HL-60/S4 (cell line): ENCODE measurements around the gene CD5L.

Experiments
- in situ Hi-C: fragments of 300-500 bp; cut with MboI; formaldehyde crosslinking; loops from 2 replicates; pipeline ENCODE4 v1.14.3; 2022; ENCODE audit warnings: low sequenced_read_pairs

The CD5L gene

GRCh38 chr1:157841708-157842107 is at the start of gene CD5L:
Gene CD5L (minus strand): TSS chr1:157841808. CDS start chr1:157841701, 107 bp downstream.
- in situ Hi-C loops, result no loop called here

DNA sequence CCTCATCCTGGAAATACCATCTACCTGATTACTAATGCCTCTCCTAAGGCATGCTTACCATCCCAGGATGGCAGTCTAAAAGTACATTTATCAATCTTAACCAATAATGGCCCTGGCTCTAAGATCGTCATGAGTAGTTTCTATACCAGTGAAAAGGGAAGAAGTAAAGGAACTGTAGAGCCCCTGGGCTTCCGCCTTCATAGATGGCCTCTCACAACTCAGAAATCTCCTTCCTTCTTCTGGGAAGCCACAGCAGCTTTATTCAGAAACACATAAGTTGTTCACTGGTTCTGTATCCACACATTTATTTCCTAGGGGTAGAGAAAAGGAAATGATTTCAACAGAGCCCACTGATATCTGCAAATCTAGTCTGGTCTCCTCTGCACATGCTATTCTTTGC is 41.0 kb upstream of the CD5L start:
- in situ Hi-C loops, result loop anchor here (10.0 kb wide), 1 partner anchor 62 kb away; no protein-coding TSS in a partner anchor

- in situ Hi-C loops, result loop anchor here (10.0 kb wide), 1 partner anchor 64 kb away; no protein-coding TSS in a partner anchor
Observed at GRCh38 chr1:157880621-157881020, 39.0 kb upstream of the CD5L start.

DNA sequence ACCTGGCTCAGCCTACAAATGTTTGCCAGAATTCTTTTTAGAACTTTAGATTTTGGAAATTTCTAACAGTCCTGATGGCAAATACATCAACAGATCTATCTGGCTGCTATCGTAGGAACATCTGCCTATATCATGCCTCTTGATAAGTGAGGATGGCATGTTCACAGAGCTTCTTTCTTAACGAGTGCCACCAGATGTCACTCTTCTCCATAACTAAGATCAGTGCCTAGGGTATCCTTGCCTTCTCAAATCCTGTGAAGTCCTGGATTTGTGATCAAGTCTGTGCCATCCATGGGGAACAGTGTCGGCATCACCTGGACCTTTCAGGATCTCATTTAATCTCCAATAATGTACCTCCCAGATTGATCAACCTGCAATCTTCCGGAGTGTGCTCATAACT is 36.5 kb upstream of the CD5L start:
- in situ Hi-C loops, result no loop called here

GRCh38 chr1:157870490-157870889 is 28.9 kb upstream of the CD5L start:
- in situ Hi-C loops, result no loop called here

GRCh38 chr1:157868654-157869053 is 27.0 kb upstream of the CD5L start:
- in situ Hi-C loops, result no loop called here

DNA sequence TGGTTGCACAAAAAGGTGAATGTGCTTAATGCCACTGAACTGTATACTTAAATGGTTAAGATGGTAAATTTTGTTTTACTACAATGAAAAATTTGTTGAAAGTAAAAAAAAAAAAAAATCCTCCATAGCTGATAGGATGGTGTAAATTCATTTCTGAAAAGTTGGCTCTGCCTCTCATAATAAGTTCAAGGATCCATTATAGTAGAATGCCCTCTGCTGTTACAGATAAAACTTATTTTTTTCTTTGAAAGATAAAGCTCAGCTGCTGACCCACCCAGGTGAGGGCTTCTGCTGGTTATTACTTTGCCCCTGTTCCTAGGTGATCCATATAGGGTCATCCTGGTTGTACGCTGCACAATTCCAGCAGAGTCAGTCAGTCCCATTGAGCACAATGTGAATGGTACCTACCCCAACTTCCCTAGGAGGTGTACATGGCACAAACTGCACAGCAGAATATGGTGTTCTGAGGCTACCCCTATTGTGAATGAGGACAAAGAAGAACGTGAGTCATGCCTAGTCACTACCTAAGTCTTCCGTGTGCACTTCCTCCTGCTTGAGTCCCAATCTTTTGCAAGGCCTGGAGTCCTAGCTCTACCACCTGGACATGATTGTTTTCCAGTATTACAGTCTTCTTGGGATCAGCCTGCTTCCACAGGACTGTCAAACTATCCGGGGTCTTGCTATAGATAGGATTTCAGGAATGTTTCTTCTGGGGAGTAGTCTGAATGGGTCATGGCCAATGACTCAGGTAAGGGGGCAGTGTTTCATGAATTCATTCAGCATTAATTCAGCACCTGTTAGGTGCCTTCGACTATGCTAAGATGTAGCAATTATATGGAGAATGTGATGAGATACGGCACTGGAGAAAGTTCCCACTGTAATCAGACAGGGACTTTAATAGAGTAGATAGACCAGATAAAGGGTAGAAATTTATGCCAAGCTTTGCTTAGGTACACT is 20.8 kb upstream of the CD5L start:
- in situ Hi-C loops, result no loop called here

GRCh38 chr1:157856538-157856937 is 14.9 kb upstream of the CD5L start:
- in situ Hi-C loops, result no loop called here

DNA sequence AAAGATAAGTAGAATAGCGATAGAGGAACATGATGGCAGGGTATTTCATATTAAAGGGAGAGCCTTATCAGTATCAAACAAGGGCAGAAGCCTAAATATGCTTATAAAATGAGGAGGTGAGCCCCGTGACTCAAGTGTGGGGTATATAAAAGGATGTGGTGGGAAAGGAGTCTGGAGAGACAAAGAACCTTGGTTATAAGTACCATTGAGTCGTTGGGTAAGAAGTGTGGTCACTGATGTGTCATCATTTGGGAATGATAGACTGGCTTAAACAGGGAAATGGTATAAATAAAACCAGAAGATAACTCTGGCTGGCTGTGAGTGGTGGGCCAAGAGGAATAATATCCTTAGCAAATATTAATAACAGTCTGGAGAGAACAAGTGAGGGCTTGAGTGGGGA is 10.9 kb upstream of the CD5L start:
- in situ Hi-C loops, result no loop called here

DNA sequence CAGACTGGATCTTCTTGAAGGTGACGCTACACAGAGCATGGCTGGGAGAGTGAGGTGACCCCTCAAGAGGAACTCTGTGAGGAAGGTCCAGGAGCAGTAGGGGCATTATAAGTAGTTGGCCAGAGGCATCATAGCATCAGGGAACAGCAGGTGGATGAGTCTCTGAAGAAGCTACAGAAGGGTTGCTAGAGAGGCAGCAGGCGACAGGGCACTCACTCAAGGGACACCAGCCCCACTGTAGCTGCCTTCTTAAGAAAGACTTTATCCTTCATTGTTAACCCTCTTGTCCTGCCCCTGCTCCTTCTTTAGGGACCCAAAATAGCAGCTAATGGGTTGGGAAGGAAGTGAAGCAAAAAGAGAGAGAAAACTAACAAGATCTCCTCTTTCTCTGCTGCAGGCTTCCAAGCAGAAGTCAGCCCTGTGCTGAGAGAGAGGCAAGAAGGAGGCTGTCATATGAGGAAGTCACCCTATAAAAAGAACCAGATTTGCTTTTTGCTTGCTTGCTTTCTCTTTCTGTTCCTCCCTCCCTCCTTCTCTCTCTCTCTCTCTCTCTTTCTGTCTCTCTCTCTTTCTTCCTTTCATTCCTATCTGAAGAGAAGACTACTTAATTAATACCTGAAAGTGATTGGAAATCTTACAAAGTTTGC is 7.7 kb upstream of the CD5L start:
- in situ Hi-C loops, result no loop called here

- in situ Hi-C loops, result no loop called here
Observed at GRCh38 chr1:157844089-157844830, 2.7 kb upstream of the CD5L start.

- in situ Hi-C loops, result no loop called here
Observed at GRCh38 chr1:157842939-157843338, 1.3 kb upstream of the CD5L start.

DNA sequence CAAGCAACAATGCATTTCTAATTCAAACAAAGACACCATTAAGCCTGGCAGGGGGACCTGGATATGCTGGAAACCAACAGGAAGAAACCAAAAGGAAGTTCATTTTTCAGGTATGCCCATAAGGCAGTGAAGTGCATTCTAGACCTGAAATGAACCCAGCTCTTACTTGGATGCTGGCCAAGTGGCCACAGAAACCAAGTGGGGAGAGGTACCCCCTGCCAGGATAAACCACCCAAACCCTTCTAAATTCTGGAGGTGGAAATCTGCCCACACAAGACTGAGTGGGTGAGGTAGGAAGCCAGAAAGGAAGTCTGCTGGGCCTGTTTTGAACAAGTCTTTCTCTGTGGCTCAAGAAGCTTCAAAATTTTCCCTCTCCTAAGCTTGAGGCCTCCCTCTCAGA is 2.6 kb downstream of the CD5L start:
- in situ Hi-C loops, result no loop called here

GRCh38 chr1:157834430-157834829 is 7.2 kb downstream of the CD5L start:
- in situ Hi-C loops, result no loop called here

DNA sequence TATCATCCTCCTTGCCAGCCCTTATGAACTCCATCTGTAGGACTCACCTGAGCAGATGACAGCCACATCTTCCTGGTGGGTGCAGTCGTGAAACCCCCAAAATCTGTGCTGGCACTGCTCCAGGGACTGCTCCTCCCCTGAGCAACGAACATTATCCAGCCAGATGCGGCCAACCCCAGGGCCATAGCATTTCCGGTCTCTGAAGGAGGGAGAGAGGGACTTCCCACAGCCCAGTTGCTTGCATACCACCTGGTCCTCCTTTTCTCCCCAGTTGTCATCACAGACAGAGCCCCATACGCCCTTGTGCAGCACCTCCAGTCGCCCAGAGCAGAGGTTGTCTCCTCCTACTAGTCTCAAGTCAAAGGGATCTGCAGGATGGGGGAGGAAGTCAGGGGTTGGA is 8.5 kb downstream of the CD5L start:
- in situ Hi-C loops, result no loop called here

- in situ Hi-C loops, result no loop called here
Observed at GRCh38 chr1:157831968-157832626, 9.5 kb downstream of the CD5L start.

- in situ Hi-C loops, result no loop called here
Observed at GRCh38 chr1:157830887-157831286, 10.7 kb downstream of the CD5L start.

GRCh38 chr1:157829711-157830110 is 11.9 kb downstream of the CD5L start:
- in situ Hi-C loops, result no loop called here

GRCh38 chr1:157829210-157829609 is 12.4 kb downstream of the CD5L start:
- in situ Hi-C loops, result no loop called here

GRCh38 chr1:157820299-157820698 is 21.3 kb downstream of the CD5L start:
- in situ Hi-C loops, result no loop called here

DNA sequence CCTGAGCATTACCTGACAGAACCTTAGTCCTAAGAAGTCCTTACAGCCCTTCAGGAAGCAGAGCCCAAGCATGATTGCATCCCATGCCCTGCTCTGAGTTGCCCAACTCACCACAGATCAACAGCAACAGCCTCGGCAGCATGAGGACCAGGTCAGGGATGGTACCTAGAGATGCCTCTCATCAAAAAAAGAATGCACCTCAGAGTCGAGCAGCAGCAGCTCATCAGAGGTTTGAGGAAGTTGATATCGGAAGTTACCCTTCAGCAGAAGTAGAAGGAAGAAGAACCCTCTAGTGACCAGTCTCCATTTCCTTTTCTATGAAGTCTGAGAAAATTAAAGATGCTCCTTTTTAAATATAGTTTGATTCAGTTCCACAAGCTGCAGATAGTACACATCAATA is 21.7 kb downstream of the CD5L start, which contains the start of gene FCRL1:
Gene FCRL1, minus strand, starts transcription at position 225 of the 400 bp plus-strand sequence. Its CDS starts 83 bp downstream, at position 142.
- in situ Hi-C loops, result no loop called here
